Measurements from ENCODE around the gene RIMBP2.

Gene RIMBP2

GRCh38 chr12:130448044-130448821, 267.9 kb downstream of the RIMBP2 start:
- DNase-seq (ENCODE audit: low read depth in 2 of 2, low spot score in 1 of 2) = no peak

GRCh38 chr12:130447655-130447965, 268.5 kb downstream of the RIMBP2 start:
- DNase-seq (ENCODE audit: low read depth in 2 of 2, low spot score in 1 of 2) = no peak

DNA sequence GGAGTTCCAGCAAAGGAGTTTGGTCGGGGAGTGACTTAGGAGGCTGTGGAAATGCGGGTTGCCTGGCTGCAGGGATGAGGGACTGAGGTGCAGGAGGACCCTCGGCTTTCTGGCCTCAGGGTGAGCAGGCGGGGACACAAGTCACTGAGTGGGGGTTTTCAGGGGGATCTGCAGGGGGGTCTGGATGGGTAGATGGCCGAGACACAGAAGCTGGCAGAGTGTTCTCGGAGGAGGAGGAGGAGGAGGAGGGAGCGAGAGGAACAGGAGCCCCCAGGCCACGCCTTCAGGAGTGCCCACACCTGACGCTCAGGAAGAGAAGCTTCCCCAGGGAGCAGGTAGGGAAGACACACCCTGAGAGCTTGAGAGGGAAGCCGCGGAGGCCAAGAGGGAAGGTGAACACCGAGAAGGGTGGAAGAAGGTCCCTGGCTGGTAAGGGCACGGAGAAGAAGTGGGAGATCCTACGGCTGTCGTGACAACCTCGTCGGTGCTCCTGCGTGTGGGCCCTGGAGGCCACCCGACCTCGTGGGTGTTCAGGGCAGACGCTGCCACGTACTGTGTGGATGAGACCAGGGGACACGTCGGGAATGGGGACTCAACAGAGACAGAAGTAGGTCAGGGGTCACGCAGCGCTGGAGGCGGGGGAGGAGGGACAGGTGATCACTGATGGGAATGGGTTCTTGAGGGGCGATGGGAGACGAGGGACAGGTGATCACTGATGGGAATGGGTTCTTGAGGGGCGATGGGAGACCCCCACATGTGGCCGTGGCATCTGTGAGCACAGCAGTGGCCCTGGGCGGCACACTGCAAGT, 269.0 kb downstream of the RIMBP2 start:
- no peak for DNase-seq (ENCODE audit: low read depth in 2 of 2, low spot score in 1 of 2)

- DNase-seq (ENCODE audit: low read depth in 2 of 2, low spot score in 1 of 2) = no peak
These were observed 271.1 kb downstream of the RIMBP2 start for GRCh38 chr12:130444986-130445385.

DNA sequence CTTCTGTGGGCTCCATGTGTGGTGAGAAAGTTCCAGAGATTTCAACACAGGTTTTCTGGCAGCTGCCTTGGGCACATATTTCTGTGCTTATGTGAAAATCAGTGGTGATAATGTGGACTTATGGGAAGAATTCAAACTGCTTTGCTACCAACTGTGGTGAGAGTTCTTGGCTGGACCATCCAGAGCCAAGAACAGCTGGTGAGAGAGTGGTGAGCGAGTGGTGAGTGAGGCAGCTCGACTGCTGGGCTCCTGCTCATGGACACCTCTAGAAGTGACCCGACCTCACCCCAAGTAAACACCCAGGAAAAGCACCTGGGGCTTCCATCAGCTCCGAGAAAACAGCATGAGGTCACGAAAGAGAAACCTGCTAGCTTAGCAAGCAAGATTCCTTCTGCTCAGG, 272.0 kb downstream of the RIMBP2 start:
- DNase-seq (ENCODE audit: low read depth in 2 of 2, low spot score in 1 of 2) = no peak

DNA sequence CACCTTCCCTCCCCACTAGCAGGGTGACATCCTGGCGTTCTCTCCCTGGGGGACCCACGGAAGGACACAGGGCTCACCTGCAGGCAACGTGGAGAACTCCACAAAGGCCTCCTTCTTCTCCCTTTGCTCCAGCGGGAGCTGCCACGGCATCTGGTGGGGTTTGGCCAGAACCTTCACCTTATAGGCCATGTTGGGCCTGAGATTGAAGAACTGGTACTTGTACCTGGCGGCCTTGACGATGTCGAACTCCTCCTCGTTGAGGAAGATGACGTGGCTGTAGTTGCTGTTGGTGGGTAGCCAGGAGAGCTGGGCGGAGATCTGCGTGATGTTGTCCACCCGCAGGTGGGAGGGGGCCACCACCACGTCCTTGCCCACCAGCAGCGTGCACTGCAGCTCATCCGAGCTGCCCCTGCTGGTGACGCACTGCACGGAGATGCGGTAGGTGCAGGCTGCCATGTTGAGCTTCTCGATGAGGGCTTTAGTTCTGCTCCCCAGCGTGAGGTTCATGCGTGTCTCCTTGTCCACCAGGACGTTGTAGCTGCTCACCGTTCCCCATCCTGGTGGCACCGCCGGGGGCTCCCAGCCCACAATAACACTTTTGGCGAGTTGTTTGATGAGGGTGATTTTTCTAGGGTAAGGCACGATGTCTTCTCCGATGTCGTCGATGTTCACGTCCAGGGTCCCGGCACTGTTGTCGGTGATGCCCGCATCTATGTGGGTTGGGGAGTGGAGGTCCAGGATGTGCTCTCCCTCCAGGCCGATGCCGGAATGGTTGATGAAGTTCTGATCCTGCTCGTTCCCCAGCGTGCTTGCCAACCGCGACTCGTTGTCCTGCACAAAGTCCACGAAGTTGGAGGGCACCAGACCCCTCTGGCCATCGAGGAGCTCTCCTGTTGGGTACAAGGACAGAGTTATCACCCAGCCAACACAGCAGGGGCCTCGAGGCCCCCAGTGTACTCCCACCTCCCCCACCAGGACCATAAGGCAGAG, 274.0 kb downstream of the RIMBP2 start:
- DNase-seq (ENCODE audit: low read depth in 2 of 2, low spot score in 1 of 2) = no peak

- no peak for DNase-seq (ENCODE audit: low read depth in 2 of 2, low spot score in 1 of 2)
These were observed 275.6 kb downstream of the RIMBP2 start for GRCh38 chr12:130440411-130441080.

DNA sequence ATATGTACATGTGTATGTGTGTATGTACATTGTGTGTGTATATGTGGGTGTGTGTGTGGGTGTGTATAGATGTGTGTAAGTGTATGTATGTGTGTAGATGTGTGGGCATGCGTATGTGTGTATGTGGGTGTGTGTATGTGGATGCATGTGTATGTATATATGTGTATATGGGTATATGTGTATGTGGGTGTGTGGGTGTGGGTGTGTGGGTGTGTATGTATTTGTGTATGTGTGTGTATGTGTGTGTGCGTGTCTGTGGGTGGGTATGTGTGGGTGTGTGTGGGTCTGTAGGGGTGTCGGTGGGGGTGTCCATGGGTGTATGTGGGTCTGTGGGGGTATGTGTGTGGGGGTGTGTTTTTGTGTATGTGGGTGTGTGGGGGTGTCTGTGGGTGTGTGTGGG, 276.8 kb downstream of the RIMBP2 start:
- DNase-seq (ENCODE audit: low read depth in 2 of 2, low spot score in 1 of 2) = no peak

- no peak for DNase-seq (ENCODE audit: low read depth in 2 of 2, low spot score in 1 of 2)
These were observed 277.4 kb downstream of the RIMBP2 start for GRCh38 chr12:130438711-130439110.

GRCh38 chr12:130438243-130438620, 277.9 kb downstream of the RIMBP2 start:
- no peak for DNase-seq (ENCODE audit: low read depth in 2 of 2, low spot score in 1 of 2)

DNA sequence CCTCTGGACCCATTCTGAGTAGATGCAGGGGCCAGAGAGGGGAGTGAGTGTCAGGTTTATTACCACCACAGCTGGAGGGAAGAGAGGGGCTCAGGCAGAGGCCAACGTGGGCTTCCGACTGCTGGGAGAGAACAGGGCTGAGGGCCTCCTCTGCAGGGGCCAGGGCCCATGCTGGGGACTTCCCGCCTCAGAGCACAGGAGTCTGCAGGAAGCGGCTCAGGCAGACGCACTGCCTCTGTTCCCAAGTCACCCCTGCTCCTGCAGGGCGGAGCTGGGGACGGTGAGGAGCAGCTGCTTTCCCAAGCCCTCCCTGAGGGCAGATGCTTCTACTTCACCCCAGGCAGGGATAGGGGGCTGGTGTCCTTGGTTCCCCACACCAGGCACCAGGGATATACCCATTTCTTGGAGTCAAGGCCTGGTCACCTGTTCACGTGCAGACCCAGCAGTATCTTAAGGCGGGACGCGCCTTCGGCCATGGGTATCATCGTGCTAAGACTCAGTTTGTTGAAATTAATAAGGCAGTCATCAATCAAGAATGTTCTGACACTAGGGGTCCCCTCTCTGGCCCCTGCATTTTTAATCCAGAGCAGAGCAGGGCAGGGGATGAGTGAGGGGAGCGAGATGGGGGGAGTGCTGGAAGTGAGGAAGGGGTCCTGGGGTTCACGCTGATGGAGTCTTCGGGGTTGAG, 278.4 kb downstream of the RIMBP2 start:
- no peak for DNase-seq (ENCODE audit: low read depth in 2 of 2, low spot score in 1 of 2)

DNA sequence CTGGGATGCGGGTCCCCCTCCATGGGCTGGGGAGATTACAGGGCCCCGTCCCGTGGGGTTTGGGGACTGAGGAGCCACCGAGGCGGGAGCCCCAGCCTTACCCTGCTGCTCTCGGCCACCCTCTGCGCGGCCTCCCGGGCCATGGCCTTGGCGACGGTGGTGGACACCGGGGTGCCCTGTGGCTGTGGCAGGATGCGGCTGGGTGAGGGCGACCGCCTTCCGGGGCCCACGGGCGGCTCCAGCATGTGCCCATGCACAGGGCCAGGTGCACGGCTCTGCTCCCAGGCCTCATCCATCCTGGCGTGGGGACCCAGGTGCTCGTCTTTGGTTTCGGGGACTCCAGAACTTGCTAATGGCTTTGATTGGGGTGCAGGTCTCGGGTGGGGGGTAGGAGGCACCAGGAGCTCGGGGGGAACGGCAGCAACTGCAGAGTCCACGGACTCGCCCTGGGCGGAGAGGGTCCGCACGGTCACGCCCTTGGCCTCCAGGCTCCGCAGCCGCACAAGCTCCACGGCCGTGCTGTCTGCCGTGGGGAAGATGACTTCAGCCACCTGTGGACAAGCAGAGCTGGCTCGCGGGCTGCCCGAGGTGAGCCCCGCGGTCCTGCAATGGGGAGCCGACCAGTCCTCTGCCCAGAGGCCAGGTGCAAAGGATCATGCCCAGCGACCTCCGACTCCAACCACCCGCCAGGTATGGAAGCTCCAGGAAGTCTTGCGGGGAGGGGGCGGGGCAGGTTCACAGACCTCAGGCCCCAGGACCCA, 279.2 kb downstream of the RIMBP2 start:
- DNase-seq (ENCODE audit: low read depth in 2 of 2, low spot score in 1 of 2) = no peak

- no peak for DNase-seq (ENCODE audit: low read depth in 2 of 2, low spot score in 1 of 2)
These were observed 280.3 kb downstream of the RIMBP2 start for GRCh38 chr12:130435826-130436225.

GRCh38 chr12:130435331-130435730, 280.8 kb downstream of the RIMBP2 start:
- no peak for DNase-seq (ENCODE audit: low read depth in 2 of 2, low spot score in 1 of 2)

DNA sequence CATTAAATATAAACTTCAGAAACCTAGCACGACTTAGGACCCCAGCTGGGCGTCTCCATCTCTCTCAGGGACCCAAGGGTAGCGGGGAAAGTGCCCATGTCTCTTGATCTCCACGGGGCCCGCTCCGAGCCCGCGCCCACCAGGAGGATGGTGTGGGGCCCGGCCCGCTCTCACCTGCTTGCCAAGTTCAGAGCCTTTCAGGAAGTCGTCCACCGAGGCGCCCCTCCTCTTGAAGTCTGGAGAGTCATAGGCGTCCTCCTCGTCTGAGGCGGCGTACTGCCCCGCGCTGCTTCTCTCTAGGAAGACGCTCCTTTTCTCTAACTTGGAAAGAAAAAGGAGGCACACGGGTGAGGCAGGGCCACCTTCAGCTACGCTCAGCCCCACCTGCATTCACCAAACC, 281.5 kb downstream of the RIMBP2 start:
- no peak for DNase-seq (ENCODE audit: low read depth in 2 of 2, low spot score in 1 of 2)

DNA sequence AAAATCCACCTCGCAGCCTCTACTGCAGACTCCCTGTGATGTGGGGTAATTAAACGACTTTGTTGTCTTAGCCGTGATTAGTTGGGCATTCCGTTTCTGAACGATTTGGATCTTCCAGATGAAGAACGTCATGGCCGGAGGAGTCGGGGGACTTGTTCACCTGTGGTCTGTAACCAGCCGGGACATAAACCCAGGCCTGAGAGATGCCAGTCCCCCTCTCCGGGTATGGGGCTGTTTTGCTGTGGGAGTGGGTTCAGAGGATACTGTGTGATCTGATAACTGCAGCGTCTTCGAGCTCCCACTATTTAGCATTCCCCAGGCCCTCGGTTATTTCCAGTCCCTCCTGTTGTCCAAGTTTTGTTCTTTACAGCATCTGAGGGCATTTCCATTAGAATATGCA, 282.3 kb downstream of the RIMBP2 start:
- DNase-seq (ENCODE audit: low read depth in 2 of 2, low spot score in 1 of 2) = no peak

DNA sequence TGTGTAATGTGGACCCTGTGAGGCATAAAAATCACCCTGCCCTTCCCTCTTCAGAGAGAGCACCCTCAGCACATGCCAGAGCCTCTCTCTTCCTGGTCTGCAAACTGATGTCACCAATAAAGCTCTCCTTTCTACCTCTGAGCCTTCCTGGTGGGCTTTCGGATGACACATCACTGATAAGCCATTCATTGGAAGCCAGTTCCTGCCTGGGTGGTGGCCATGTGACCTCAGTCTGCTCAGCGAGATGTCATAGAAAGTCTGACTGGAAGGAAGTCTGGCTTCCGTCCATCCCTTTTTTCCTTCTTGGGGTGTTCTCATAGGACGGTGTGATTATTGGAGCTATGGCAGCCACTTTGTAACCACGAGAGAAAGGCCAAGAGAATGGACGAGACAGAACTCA, 282.7 kb downstream of the RIMBP2 start:
- no peak for DNase-seq (ENCODE audit: low read depth in 2 of 2, low spot score in 1 of 2)

DNA sequence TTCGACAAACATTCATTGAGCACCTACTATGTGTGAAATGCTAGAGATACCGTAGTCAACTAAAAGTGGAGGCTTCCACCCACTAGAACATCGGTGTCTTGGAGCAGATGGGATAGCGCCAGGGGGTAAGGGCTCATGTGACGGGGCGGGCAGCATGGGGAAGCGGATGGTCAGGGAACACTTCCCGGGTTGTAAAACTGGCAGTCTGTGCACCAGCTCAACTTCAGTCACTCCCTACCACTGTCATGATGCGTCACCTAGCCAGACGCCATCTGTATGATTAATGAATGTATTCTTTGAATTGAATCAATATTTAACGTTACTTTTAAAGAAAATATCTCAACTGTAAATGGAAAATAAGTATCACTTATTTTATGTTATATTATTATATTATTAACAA, 284.9 kb downstream of the RIMBP2 start:
- DNase-seq (ENCODE audit: low read depth in 2 of 2, low spot score in 1 of 2) = no peak

DNA sequence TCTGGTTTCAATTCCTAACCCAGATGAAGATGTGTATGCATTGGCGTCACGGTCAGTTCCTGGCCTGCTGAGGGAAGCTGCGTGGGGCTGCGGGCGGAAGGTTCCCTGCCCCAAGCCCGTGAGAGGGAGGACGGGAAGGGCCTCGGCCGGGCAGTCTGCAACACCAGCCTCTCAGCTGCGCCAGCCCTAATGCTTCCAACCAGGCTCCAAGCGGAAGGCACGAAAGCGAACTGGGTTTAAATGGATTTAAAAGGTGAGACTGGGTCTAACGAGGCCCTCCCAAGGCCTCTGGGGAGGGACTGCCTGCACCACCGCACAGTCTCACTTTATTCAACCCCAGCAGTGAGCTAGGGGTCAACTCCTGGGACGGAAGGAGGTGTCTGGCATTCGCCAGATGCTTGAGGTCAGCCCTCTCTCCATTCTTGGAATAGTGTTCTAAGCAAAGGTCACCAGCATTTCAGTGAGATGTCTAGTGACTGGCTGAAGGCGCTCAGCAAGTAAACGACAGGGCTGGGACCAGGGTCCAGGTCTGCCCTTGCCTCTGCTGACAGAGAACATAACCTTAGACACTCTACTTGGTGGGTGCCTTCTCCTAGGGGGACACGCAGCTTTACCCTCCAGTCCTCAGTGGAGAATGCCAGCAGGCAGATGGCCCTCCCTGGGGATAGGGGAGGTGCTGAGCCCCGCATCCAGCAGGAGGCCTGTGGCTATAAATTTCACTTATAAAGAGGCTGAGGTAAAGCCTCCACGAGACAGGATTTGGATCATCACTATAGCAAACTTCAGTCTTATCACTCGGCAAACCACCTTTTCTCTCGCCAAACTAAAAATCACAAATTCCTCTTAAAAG, 286.2 kb downstream of the RIMBP2 start:
- DNase-seq (ENCODE audit: low read depth in 2 of 2, low spot score in 1 of 2) = no peak

Measured in stimulated activated CD8-positive, alpha-beta memory T cell treated with anti-CD3 and anti-CD28 coated beads, Interleukin-4, amount 100 ng/mL, for 1 hour (primary cell).